ENCODE measurements around the gene MCEMP1.

DNA sequence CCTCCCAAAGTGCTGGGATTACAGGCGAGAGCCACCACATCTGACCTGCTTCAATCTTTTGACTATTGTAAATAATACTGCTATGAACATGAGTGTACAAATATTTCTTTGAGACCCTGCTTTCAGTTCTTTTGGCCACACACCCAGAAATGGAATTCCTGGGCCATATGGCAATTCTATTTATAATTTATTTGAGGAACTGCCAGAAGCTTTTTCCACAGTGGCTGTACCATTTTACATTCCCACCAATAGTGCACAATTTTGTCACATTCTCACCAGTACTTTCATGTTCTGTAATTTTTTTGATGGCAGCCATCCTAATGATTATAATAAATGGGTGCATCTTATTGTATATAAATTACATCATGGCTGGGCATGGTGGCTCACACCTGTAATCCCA lies 38.8 kb downstream of the MCEMP1 start:
- no peak for TF ChIP-seq EZH2 (IDR thresholded peaks at IDR 0.05; ENCODE audit: borderline replicate concordance, low read depth, low read length, poor library complexity, severe bottlenecking)
- TF ChIP-seq, protein P1, sequence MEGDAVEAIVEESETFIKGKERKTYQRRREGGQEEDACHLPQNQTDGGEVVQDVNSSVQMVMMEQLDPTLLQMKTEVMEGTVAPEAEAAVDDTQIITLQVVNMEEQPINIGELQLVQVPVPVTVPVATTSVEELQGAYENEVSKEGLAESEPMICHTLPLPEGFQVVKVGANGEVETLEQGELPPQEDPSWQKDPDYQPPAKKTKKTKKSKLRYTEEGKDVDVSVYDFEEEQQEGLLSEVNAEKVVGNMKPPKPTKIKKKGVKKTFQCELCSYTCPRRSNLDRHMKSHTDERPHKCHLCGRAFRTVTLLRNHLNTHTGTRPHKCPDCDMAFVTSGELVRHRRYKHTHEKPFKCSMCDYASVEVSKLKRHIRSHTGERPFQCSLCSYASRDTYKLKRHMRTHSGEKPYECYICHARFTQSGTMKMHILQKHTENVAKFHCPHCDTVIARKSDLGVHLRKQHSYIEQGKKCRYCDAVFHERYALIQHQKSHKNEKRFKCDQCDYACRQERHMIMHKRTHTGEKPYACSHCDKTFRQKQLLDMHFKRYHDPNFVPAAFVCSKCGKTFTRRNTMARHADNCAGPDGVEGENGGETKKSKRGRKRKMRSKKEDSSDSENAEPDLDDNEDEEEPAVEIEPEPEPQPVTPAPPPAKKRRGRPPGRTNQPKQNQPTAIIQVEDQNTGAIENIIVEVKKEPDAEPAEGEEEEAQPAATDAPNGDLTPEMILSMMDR (conservative IDR thresholded peaks at IDR 0.05; ENCODE audit: low read depth, low read length): no peak

Measured in A673 (cell line).